ENCODE measurements around the gene TBXA2R. TPM values are rescaled to one million over a fixed set of nuclear protein-coding genes. Genes with fewer than 3 reads are reported as not detected.
A peak's percentile ranks its signal among the peaks of the same experiment; 100 is the strongest.

The TBXA2R gene
- total and polyA plus RNA-seq, 2 donors (not counting 3 experiments of a cell fraction or from before 2014, with no cell fraction given) = 2.4 to 2.9 TPM

GRCh38 chr19:3576696-3577443 is 29.8 kb downstream of the TBXA2R start:
- peak overlapping the region; percentile 70 for H2AFZ ChIP-seq (ENCODE audit: low read depth, low read length)
- no peaks in the 10 kb centered on the region for H3K9me1 ChIP-seq (replicated peaks; ENCODE audit: control insufficient read depth, extremely low read depth, insufficient read depth, low read length)
- ChIA-PET POLR2A (no interaction called here), CTCF (interaction anchor here (0.9 to 1.4 kb wide), 7 partner anchors 9 to 92 kb away, joined by 3 to 9 read pairs (median 4); partner anchors contain the start of genes GIPC3 and TBXA2R)
- H3K27me3 ChIP-seq (ENCODE audit: control insufficient read depth in 2 of 2, insufficient read depth in 2 of 2, low read length in 2 of 2) = no peaks in the 10 kb centered on the region
- DNase-seq (ENCODE audit: low read depth, low spot score) (peak; percentile 52), FAIRE-seq (peak; percentile 55)
- no TSS peak for BruUV-seq (replicated peaks)
- H3K4me3 ChIP-seq (replicated peaks in 1 of 3; ENCODE audit: insufficient read depth in 1 of 3, low read depth in 1 of 3, low read length in 3 of 3) = peak overlapping the region in 2 of 3 experiments; percentile 32 to 38
- no peak overlapping the region for H3K9ac ChIP-seq (replicated peaks; ENCODE audit: extremely low read depth, insufficient read depth, low read length)
- TF ChIP-seq GATA2 (IDR thresholded peaks at IDR 0.05; ENCODE audit: insufficient read depth, insufficient read length, low read depth, low read length) = no peak
- TF ChIP-seq MAX (IDR thresholded peaks at IDR 0.05; ENCODE audit: insufficient read depth, insufficient read length) = no peak
- peak; percentile 60 for TF ChIP-seq POLR2AphosphoS5 (IDR thresholded peaks at IDR 0.05; ENCODE audit: insufficient read depth, low read depth, low read length)
- TF ChIP-seq MYC (IDR thresholded peaks at IDR 0.05; ENCODE audit: low read depth, low read length) = no peak
- no peak for TF ChIP-seq CTCF (IDR thresholded peaks at IDR 0.05; ENCODE audit: extremely low read depth in 1 of 2, insufficient read depth in 1 of 2, low read depth in 1 of 2, low read length in 2 of 2)
- no peak for TF ChIP-seq JUN (IDR thresholded peaks at IDR 0.05; ENCODE audit: borderline replicate concordance, insufficient read depth, insufficient read length, low read depth)
- no peak for TF ChIP-seq POLR2A (IDR thresholded peaks at IDR 0.05; ENCODE audit: low read depth, low read length)
- no peak for TF ChIP-seq FOS (IDR thresholded peaks at IDR 0.05; ENCODE audit: borderline replicate concordance, insufficient read depth, low read length)
- no peak overlapping the region for H3K27ac ChIP-seq (ENCODE audit: insufficient read depth, low read depth, low read length)
- H3K4me2 ChIP-seq (ENCODE audit: insufficient read depth, low read length) = peak overlapping the region; percentile 75
- peaks cover 0 to 3% of the 10 kb centered on the region in 2 experiments for H3K36me3 ChIP-seq (ENCODE audit: control insufficient read depth in 2 of 2, extremely low read depth in 1 of 2, insufficient read depth in 2 of 2, low read length in 2 of 2)
- intact Hi-C loops (cut with micrococcal nuclease) (no loop called here), dilution Hi-C loops (cut with MboI; ENCODE audit: extremely low pct_ligation_motif_present, low sequenced_read_pairs) (no loop called here)
- H3K9me3 ChIP-seq (replicated peaks; ENCODE audit: control insufficient read depth, insufficient read depth, low read length) = no peaks in the 10 kb centered on the region
- peaks cover 2% of the 10 kb centered on the region for H3K79me2 ChIP-seq (ENCODE audit: control insufficient read depth, insufficient read depth, low read length)
- peaks cover 21% of the 10 kb centered on the region for H3K4me1 ChIP-seq (ENCODE audit: control insufficient read depth, extremely low read depth, insufficient read depth, low read length)
- no peaks in the 10 kb centered on the region for H4K20me1 ChIP-seq (replicated peaks; ENCODE audit: control insufficient read depth, extremely low read depth, insufficient read depth, low read length)

Data from endothelial cell of umbilical vein (primary cell).